OCI-LY7 (cell line): ENCODE measurements around the gene HOXB8. TPM values are rescaled to one million over a fixed set of nuclear protein-coding genes. Genes with fewer than 3 reads are reported as not detected.

ENCODE experiments used
- BruUV-seq: library from RNA; stranded (reverse); fragments of 400-500 nt; replicated peaks from 2 replicates; lab custom pipeline; 2021; lab: Mats Ljungman, UMichigan
- CTCF ChIA-PET: fragments of 300-600 bp; sonication (Branson Sonifier 250); formaldehyde crosslinking; loops from one replicate; lab custom pipeline; 2022; ENCODE audit warnings: antibody characterized with exemption; ENCODE audit not compliant: unreplicated experiment; lab: Charles Lee
- POLR2A ChIA-PET: fragments of 300-600 bp; sonication (Branson Sonifier 250); formaldehyde crosslinking; loops from one replicate; lab custom pipeline; 2022; ENCODE audit warnings: antibody characterized with exemption; lab: Charles Lee
- DNase-seq: peaks from one replicate; pipeline ENCODE4 v3.0.0-alpha.2; 2015; ENCODE audit warnings: low spot score
- H2AFZ ChIP-seq: fragments of 200-600 bp; sonication (generic), shearing (Covaris generic); 2 replicates; pipeline ENCODE4 v1.6.1; 2014; ENCODE audit warnings: mild to moderate bottlenecking, antibody characterized with exemption, low read length, moderate library complexity
- H3K27ac ChIP-seq: fragments of 200-600 bp; sonication (generic); 2 replicates; pipeline ENCODE4 v1.5.1; 2014; ENCODE audit warnings: mixed run types, low read depth, mild to moderate bottlenecking, moderate library complexity, low read length, inconsistent platforms; ENCODE audit not compliant: poor library complexity, severe bottlenecking
- H3K36me3 ChIP-seq: fragments of 200-600 bp; sonication (generic); 2 replicates; pipeline ENCODE4 v1.6.1; 2014; ENCODE audit warnings: mild to moderate bottlenecking, antibody characterized with exemption, low read length, moderate library complexity, mixed read lengths; ENCODE audit not compliant: insufficient read depth
- H3K4me1 ChIP-seq: fragments of 200-600 bp; sonication (generic); 2 replicates; pipeline ENCODE4 v1.5.1; 2014; ENCODE audit warnings: mild to moderate bottlenecking, low read length; ENCODE audit not compliant: insufficient read depth, poor library complexity, severe bottlenecking
- H3K4me2 ChIP-seq: fragments of 200-600 bp; sonication (generic); 2 replicates; pipeline ENCODE4 v1.6.1; 2014; ENCODE audit warnings: mild to moderate bottlenecking, low read length
- H3K4me3 ChIP-seq: fragments of 200-600 bp; sonication (generic); 2 replicates; pipeline ENCODE4 v1.5.1; 2014; ENCODE audit warnings: mild to moderate bottlenecking, low read depth, low read length; ENCODE audit not compliant: poor library complexity, severe bottlenecking
- H3K79me2 ChIP-seq: fragments of 200-600 bp; sonication (generic); 2 replicates; pipeline ENCODE4 v1.6.1; 2016; ENCODE audit warnings: low read depth, mild to moderate bottlenecking, low read length, moderate library complexity, mixed read lengths; ENCODE audit not compliant: insufficient read depth
- H3K9me2 ChIP-seq: fragments of 200-600 bp; sonication (generic); 2 replicates; pipeline ENCODE4 v1.6.1; 2016; ENCODE audit warnings: mild to moderate bottlenecking, low read length, mixed read lengths; ENCODE audit not compliant: insufficient read depth
- H3K9me3 ChIP-seq: fragments of 200-600 bp; sonication (generic); 2 replicates; pipeline ENCODE4 v1.6.1; 2014; ENCODE audit warnings: mild to moderate bottlenecking, mixed run types, low read length, mixed read lengths
- H4K20me1 ChIP-seq: fragments of 200-600 bp; sonication (generic); 2 replicates; pipeline ENCODE4 v1.6.1; 2014; ENCODE audit warnings: mild to moderate bottlenecking, antibody characterized with exemption, low read length, moderate library complexity, mixed read lengths; ENCODE audit not compliant: insufficient read depth
- EZH2phosphoT487 ChIP-seq: fragments of 200-600 bp; sonication (generic); IDR thresholded peaks from 2 replicates; pipeline ENCODE4 v1.6.1; 2018; ENCODE audit warnings: low read depth, borderline replicate concordance, mild to moderate bottlenecking, mixed run types, antibody characterized with exemption, low read length, moderate library complexity, mixed read lengths
- intact Hi-C: fragments of 100-400 bp; cut with micrococcal nuclease; formaldehyde crosslinking; loops from one replicate; pipeline ENCODE4 v1.10.0; 2022; ENCODE audit not compliant: unreplicated experiment
- total RNA-seq, 2 experiments: library from RNA; depleted of rRNA in 1 of 2; stranded (reverse); fragments of >200 nt in 1 of 2; shearing (Covaris generic) in 1 of 2; gene quantifications; 2 replicates each; pipeline ENCODE4 v1.2.3, GENCODE V29; 2014 to 2022
- TF ChIP-seq, protein P1 (sequence below): fragments of 200-600 bp; sonication (generic); conservative IDR thresholded peaks from 2 replicates; pipeline ENCODE4 v1.5.1; 2014; ENCODE audit warnings: mild to moderate bottlenecking, antibody characterized with exemption, low read length, moderate library complexity, mixed read lengths

Gene HOXB8
- total RNA-seq, 2 experiments from 2014 or later = not detected

DNA sequence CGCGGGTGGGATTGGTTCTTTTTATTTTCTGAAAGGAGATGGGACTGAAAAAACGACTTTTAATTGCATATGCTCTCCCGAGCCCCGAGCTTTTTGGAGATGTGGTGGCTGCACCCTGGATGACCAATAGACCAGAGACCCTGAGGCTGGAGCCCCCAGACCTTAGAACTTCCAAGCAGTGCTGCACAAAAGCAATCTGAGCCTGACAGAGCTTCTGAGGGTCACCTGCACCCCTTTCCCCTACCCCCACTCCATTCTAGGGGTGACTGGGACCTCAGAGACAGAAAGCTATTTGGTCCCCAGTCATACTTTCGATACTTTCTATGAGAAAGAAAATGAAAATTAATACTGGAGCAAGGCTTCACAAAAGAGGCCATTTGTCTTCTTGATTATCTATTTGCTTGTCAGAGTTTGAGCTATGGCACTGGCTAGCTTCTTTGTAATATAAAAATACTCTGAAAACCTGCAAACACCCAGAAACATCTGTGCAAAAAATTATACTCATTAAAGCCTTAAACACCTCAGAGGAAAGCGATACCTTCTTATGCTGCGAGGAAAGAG lies 40.5 kb downstream of the HOXB8 start:
- no peaks in the 10 kb centered on the region for H4K20me1 ChIP-seq
- CTCF ChIA-PET = no interaction called here
- no peak overlapping the region for H3K27ac ChIP-seq
- H3K4me3 ChIP-seq = no peak overlapping the region
- peaks cover 19% of the 10 kb centered on the region for H3K4me1 ChIP-seq
- no peak overlapping the region for H3K4me2 ChIP-seq
- H3K9me3 ChIP-seq = no peaks in the 10 kb centered on the region
- no peak for DNase-seq
- BruUV-seq = no TSS peak
- POLR2A ChIA-PET = interaction anchor here (0.6 kb wide), 1 partner anchor 92 kb away, joined by 3 read pairs; no protein-coding TSS in a partner anchor
- peaks cover 6% of the 10 kb centered on the region; the same call in 1 of the 2 replicates for H3K79me2 ChIP-seq
- TF ChIP-seq, protein P1, sequence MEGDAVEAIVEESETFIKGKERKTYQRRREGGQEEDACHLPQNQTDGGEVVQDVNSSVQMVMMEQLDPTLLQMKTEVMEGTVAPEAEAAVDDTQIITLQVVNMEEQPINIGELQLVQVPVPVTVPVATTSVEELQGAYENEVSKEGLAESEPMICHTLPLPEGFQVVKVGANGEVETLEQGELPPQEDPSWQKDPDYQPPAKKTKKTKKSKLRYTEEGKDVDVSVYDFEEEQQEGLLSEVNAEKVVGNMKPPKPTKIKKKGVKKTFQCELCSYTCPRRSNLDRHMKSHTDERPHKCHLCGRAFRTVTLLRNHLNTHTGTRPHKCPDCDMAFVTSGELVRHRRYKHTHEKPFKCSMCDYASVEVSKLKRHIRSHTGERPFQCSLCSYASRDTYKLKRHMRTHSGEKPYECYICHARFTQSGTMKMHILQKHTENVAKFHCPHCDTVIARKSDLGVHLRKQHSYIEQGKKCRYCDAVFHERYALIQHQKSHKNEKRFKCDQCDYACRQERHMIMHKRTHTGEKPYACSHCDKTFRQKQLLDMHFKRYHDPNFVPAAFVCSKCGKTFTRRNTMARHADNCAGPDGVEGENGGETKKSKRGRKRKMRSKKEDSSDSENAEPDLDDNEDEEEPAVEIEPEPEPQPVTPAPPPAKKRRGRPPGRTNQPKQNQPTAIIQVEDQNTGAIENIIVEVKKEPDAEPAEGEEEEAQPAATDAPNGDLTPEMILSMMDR = no peak
- TF ChIP-seq EZH2phosphoT487 = no peak
- no peak overlapping the region for H2AFZ ChIP-seq
- intact Hi-C loops = no loop called here
- no peaks in the 10 kb centered on the region for H3K9me2 ChIP-seq
- peaks cover 5% of the 10 kb centered on the region; the same call in 1 of the 2 replicates for H3K36me3 ChIP-seq

DNA sequence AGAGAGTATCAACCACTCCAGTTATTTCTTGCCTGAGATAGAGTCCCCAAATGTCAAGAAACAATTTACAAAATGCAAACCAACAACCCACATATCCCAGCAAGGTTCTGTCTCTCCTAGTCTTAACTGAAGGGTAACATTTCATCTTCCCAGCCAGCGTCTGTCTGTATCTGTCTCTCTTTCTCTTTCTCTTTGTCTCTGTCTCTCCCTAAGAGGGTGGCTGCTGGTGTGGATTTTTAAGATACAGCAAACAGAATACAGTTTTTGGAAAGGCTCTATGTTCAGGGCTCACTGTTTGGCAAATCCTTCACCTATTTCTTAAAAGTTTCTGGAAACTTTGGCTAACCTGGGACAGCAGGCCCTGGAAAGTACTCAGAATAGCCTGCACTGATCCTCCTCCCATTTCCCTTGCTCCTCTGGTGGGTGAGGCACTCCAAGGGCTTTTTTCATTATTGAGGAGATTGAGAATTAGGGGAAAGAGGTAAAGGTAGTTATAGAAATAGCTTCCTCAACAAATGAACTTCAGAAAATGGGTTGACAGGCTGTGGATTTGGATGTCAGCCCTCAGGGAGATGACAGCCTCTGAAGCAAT lies 43.2 kb downstream of the HOXB8 start:
- Histone ChIP-seq H3K9me3 (no peaks in the 10 kb centered on the region), H3K4me3 (no peak overlapping the region), H4K20me1 (no peaks in the 10 kb centered on the region), H3K27ac (no peak overlapping the region), H3K36me3 (peaks cover 5% of the 10 kb centered on the region; the same call in 1 of the 2 replicates), H3K9me2 (no peaks in the 10 kb centered on the region), H2AFZ (no peak overlapping the region), H3K79me2 (peaks cover under 1% of the 10 kb centered on the region; the same call in 1 of the 2 replicates), H3K4me1 (peaks cover 7% of the 10 kb centered on the region), H3K4me2 (no peak overlapping the region)
- ChIA-PET POLR2A (no interaction called here), CTCF (no interaction called here)
- TF ChIP-seq EZH2phosphoT487 = no peak
- TF ChIP-seq, protein P1 = no peak
- DNase-seq = no peak
- intact Hi-C loops = no loop called here
- no TSS peak for BruUV-seq
